GM18502 (cell line): ENCODE results near the gene SUCNR1.
A peak's percentile ranks its signal among the peaks of the same experiment; 100 is the strongest.
"Not testable (repeated sequence)": the region's sequence is repeated elsewhere in the genome, so short reads cannot be mapped to it uniquely, and the experiment has no call there.

Source experiments
- ATAC-seq: cut with Tn5 transposase; IDR thresholded peaks from one replicate; pipeline ENCODE4 v1.9.1; 2021; ENCODE audit warnings: mild to moderate bottlenecking; ENCODE audit not compliant: unreplicated experiment, poor library complexity

The SUCNR1 gene

DNA sequence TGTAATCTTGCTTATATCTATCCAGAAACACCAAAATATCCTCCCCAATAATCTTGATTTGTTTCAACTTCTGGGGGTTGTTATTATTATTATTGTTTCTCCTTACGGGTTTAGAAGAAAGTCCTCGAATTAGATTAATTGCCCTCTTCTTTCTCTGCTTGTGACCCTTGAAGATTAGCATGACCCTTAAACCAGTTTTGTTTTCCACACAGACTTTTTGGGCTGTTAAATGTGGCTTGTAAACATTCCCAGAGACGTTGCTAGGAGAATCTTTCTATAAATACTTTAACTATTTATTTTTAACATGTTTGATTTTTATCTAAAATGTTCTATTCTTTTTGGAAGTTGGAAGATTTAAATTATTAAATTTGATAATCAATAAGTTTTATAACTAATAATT, 4.3 kb upstream of the SUCNR1 start:
- ATAC-seq = no peak

- peak; percentile 95 for ATAC-seq
Observed at GRCh38 chr3:151871639-151872468, 1.6 kb upstream of the SUCNR1 start.

- ATAC-seq = not testable (repeated sequence)
Observed at GRCh38 chr3:151874079-151874478, 636 bp downstream of the SUCNR1 start.

DNA sequence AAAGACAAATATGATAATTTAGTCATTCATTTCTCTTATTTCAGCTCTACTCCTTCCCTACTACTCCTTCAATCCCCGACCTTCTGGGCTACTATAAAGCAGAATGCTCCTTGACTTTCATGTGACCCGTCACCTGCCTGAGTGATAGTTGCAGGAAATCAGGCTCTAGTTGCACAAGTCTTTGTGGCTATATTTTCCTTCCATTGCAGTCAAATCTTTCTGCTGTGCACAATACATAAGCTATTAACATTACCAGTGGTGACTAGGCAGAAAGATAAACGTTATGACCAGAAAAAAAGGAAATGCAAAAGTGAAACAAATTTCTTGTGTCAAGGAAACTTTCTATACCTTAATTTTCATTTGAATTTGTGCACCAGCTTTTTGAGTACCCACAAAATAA, 2.3 kb downstream of the SUCNR1 start:
- ATAC-seq = peak; percentile 41

DNA sequence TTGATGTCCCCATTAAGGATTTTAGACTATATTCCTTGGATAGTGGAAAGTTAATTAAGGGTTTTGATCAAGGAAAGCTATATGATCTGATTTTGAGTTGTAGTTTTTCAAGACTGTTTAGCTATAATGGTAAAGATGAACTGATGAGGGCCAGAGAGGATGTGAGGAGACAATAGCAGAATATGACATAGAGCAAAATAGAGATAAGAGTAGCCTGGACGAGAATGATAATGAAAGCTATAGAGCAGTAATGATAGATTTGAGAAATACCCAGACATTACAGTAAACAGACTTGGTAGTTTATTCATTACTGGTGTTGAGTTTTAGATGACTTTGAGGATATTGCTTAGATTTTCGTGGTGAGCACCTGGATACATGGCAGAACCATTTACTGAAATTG, 3.8 kb downstream of the SUCNR1 start:
- no peak for ATAC-seq

- no peak for ATAC-seq
Observed at GRCh38 chr3:151878465-151878864, 5.0 kb downstream of the SUCNR1 start.

DNA sequence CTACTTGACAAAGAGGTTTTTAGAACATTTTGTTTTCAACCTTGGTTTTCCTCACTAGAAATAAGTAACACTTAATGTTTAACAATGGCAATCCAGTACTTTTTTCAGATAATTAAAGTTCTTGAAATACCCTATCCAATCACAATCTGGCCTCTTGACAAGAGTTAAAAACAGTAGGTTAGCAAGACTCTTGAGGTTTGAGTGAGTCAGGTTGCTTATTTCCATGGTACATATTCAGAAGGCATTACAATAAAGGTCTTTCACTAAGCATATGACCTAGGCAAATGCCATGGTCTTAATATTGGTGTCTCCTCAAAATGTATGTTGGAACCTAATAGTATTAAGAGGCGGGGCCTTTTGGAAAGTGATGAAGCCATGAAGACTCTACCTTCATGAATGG, 5.6 kb downstream of the SUCNR1 start:
- no peak for ATAC-seq

GRCh38 chr3:151879679-151880415, 6.4 kb downstream of the SUCNR1 start:
- ATAC-seq = peak; percentile 65

- no peak for ATAC-seq
Observed at GRCh38 chr3:151880416-151880690, 6.9 kb downstream of the SUCNR1 start.

GRCh38 chr3:151881137-151881536, 7.7 kb downstream of the SUCNR1 start:
- ATAC-seq = no peak

DNA sequence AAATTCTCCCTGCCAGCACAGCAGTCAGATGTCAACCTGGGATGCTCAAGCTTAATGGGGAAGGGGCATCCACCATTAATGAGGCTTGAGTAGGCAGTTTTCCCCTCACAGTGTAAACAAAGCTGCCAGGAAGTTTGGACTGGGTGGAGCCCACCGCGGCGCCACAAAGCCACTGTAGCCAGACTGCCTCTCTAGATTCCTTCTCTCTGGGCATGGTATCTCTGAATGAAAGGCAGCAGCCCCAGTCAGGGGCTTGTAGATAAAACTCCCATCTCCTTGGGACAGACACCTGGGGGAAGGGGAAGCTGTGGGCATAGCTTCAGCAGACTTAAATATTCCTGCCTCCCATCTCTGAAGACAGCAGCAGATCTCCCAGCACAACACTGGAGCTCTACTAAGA, 12.0 kb downstream of the SUCNR1 start:
- ATAC-seq = not testable (repeated sequence)

GRCh38 chr3:151887450-151888211, 14.2 kb downstream of the SUCNR1 start:
- not testable (repeated sequence) for ATAC-seq

DNA sequence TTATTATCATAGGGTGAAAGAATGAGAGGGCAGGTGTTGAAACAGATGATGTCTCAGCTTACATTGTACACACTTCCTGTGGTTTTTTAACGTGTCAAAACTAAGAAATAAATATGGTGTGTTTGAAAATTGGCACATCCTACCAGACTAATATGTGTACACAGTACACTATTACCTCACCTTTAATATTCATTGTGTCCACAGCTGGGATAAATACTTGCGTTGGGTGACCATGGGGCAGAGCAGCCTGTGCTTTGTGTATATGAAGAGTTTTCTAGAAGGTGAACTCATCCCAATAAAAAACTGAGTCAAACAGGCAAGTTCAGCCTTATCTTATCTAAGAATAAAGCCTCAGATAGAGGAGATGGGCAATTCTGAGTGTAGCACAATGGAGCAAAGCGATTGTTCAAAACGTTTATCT, 17.3 kb downstream of the SUCNR1 start:
- peak; percentile 79 for ATAC-seq

- ATAC-seq = no peak
Observed at GRCh38 chr3:151891721-151892120, 18.3 kb downstream of the SUCNR1 start.

GRCh38 chr3:151894219-151894618, 20.8 kb downstream of the SUCNR1 start:
- ATAC-seq = no peak

DNA sequence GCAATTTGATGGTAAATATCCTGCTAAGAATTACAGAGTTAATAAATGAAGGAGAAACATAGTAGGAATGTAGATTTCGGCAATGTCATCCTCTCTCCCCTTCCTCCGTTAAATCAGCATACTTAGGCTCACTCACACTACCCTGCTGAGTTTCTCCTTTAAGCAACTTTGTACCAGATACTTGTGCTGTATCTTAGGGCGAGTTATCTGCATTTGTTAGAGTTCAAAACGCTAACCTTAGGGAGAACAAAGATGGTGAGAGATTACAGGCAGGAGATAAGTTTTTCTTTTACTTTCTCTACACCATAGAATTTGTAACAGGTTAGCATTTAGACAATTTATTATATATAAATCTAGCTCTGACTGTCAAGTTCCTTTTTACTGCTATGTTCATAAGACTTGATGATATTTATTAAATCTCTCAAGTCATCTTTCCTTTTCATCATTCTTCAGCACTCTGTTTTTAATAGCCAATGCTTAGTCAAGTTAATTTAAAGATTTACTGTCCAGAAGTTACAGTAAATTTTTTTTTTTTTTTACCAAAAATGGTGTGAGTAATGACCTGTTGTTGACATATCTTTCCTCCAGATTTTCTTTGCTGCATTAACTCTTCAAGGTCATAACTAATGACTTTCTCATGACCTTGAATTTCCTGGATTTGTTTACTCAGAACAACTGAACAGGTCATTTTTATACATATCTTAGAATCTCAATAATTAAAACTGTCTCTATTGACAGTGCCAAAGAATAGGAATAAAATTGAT, 22.2 kb downstream of the SUCNR1 start:
- ATAC-seq = no peak

GRCh38 chr3:151896246-151897012, 23.0 kb downstream of the SUCNR1 start:
- peak; percentile 41 for ATAC-seq

GRCh38 chr3:151898121-151898520, 24.7 kb downstream of the SUCNR1 start:
- ATAC-seq = not testable (repeated sequence)

DNA sequence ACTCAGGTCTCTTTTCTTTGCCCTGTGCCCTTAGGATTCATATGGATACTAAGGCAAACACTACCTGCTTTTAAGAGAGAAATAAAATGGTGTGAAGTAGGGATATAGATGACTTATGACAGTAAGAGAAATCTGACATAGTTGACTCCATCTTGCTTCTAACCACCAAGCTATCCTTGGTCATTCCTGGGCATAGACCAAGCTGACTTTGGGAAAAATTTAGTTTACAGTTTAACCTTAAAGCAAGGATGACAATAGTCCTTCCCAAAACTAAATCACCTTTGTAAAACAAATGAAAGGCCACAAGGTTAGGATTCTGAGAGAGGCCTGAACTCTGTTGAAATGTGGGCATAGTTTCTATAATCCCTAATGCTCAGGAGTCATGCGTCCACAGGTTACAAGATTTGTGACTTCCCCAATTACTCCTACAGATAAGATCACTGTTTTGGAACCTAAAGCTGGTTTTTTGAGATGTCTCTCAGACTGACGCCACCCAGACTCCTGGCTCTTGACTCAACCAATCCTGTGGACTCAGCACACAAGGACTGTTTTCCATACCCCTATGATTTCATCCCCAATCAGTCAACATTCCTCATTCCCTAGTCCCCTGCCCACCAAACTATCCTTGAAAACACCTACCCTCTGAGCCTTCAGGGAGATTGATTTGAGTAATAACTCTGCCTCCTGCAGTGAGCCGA, 25.3 kb downstream of the SUCNR1 start:
- not testable (repeated sequence) for ATAC-seq
